MG63 (cell line): Measurements from ENCODE around the gene JPH3. TPM values are rescaled to one million over a fixed set of nuclear protein-coding genes. Genes with fewer than 3 reads are reported as not detected.

ENCODE experiments used
- DNase-seq: peaks from one replicate; pipeline ENCODE4 v3.0.0-alpha.2; 2020
- H3K27me3 ChIP-seq: fragments of 250-450 bp; sonication (Bioruptor Pico); 2 replicates; pipeline ENCODE4 v1.5.1; 2020; ENCODE audit warnings: mild to moderate bottlenecking, moderate library complexity
- H3K36me3 ChIP-seq: fragments of 250-450 bp; sonication (Bioruptor Pico); 2 replicates; pipeline ENCODE4 v1.5.1; 2020; ENCODE audit warnings: mild to moderate bottlenecking, moderate library complexity
- H3K4me3 ChIP-seq: fragments of 250-450 bp; sonication (Bioruptor Pico); 2 replicates; pipeline ENCODE4 v1.5.1; 2020; ENCODE audit warnings: mild to moderate bottlenecking, moderate library complexity
- H3K9me3 ChIP-seq: fragments of 250-450 bp; sonication (Bioruptor Pico); 2 replicates; pipeline ENCODE4 v1.5.1; 2020; ENCODE audit warnings: mild to moderate bottlenecking, moderate library complexity
- total RNA-seq: library from RNA; depleted of rRNA; stranded (reverse); fragments of >200 nt; shearing (Covaris generic); gene quantifications from 2 replicates; pipeline ENCODE4 v1.2.3, GENCODE V29; 2014; ENCODE audit warnings: low replicate concordance; rRNA removed

JPH3 gene
- total RNA-seq = 1.3 and 1.7 TPM in 2 replicates

GRCh38 chr16:87602001-87602775 lies at the start of gene JPH3:
JPH3 (plus strand) TSS chr16:87602508; CDS start chr16:87603147, 639 bp downstream.
- no peaks in the 10 kb centered on the region for H3K9me3 ChIP-seq
- H3K27me3 ChIP-seq = peaks cover 16% of the 10 kb centered on the region
- H3K4me3 ChIP-seq = peak within 1 kb of the TSS; percentile 36; the same call in 1 of the 2 replicates
- H3K36me3 ChIP-seq = no peaks in the 10 kb centered on the region
- peak; percentile 34 for DNase-seq

GRCh38 chr16:87552772-87553573 lies 49.3 kb upstream of the JPH3 start:
- Histone ChIP-seq H3K4me3 (no peak overlapping the region), H3K27me3 (no peaks in the 10 kb centered on the region), H3K9me3 (no peaks in the 10 kb centered on the region), H3K36me3 (no peaks in the 10 kb centered on the region)
- no peak for DNase-seq

- Histone ChIP-seq H3K9me3 (no peaks in the 10 kb centered on the region), H3K36me3 (no peaks in the 10 kb centered on the region), H3K4me3 (no peak overlapping the region), H3K27me3 (no peaks in the 10 kb centered on the region)
- DNase-seq = no peak
Observed at GRCh38 chr16:87554754-87555427, 47.4 kb upstream of the JPH3 start.

- Histone ChIP-seq H3K9me3 (no peaks in the 10 kb centered on the region), H3K27me3 (no peaks in the 10 kb centered on the region), H3K4me3 (no peak overlapping the region), H3K36me3 (no peaks in the 10 kb centered on the region)
- DNase-seq = no peak
Observed at GRCh38 chr16:87555647-87556046, 46.7 kb upstream of the JPH3 start.

GRCh38 chr16:87556941-87557459 lies 45.3 kb upstream of the JPH3 start:
- H3K9me3 ChIP-seq = no peaks in the 10 kb centered on the region
- H3K36me3 ChIP-seq = no peaks in the 10 kb centered on the region
- peak; percentile 26 for DNase-seq
- H3K4me3 ChIP-seq = no peak overlapping the region
- no peaks in the 10 kb centered on the region for H3K27me3 ChIP-seq

- no peak for DNase-seq
- Histone ChIP-seq H3K4me3 (no peak overlapping the region), H3K27me3 (no peaks in the 10 kb centered on the region), H3K36me3 (no peaks in the 10 kb centered on the region), H3K9me3 (no peaks in the 10 kb centered on the region)
Observed at GRCh38 chr16:87558682-87559081, 43.6 kb upstream of the JPH3 start.

GRCh38 chr16:87559945-87560344 lies 42.4 kb upstream of the JPH3 start:
- Histone ChIP-seq H3K36me3 (no peaks in the 10 kb centered on the region), H3K9me3 (no peaks in the 10 kb centered on the region), H3K4me3 (no peak overlapping the region), H3K27me3 (no peaks in the 10 kb centered on the region)
- no peak for DNase-seq

- no peaks in the 10 kb centered on the region for H3K27me3 ChIP-seq
- DNase-seq = peak; percentile 68
- no peaks in the 10 kb centered on the region for H3K36me3 ChIP-seq
- H3K4me3 ChIP-seq = no peak overlapping the region
- H3K9me3 ChIP-seq = no peaks in the 10 kb centered on the region
Observed at GRCh38 chr16:87560428-87561199, 41.7 kb upstream of the JPH3 start.

- Histone ChIP-seq H3K36me3 (no peaks in the 10 kb centered on the region), H3K9me3 (no peaks in the 10 kb centered on the region), H3K27me3 (no peaks in the 10 kb centered on the region), H3K4me3 (no peak overlapping the region)
- no peak for DNase-seq
Observed at GRCh38 chr16:87561200-87562105, 40.9 kb upstream of the JPH3 start.

GRCh38 chr16:87562201-87562600 lies 40.1 kb upstream of the JPH3 start:
- no peak for DNase-seq

GRCh38 chr16:87563022-87563421 lies 39.3 kb upstream of the JPH3 start:
- H3K9me3 ChIP-seq = no peaks in the 10 kb centered on the region
- no peaks in the 10 kb centered on the region for H3K36me3 ChIP-seq
- H3K4me3 ChIP-seq = no peak overlapping the region
- DNase-seq = no peak
- H3K27me3 ChIP-seq = no peaks in the 10 kb centered on the region

More at GRCh38 chr16:87562201-87562600, 40.1 kb upstream of the JPH3 start:
- no peak overlapping the region for H3K4me3 ChIP-seq
- no peaks in the 10 kb centered on the region for H3K9me3 ChIP-seq
- H3K36me3 ChIP-seq = no peaks in the 10 kb centered on the region
- H3K27me3 ChIP-seq = no peaks in the 10 kb centered on the region

- Histone ChIP-seq H3K9me3 (no peaks in the 10 kb centered on the region), H3K27me3 (no peaks in the 10 kb centered on the region), H3K36me3 (no peaks in the 10 kb centered on the region), H3K4me3 (no peak overlapping the region)
- DNase-seq = no peak
Observed at GRCh38 chr16:87563714-87564523, 38.4 kb upstream of the JPH3 start.

GRCh38 chr16:87564524-87564778 lies 37.9 kb upstream of the JPH3 start:
- H3K4me3 ChIP-seq = no peak overlapping the region
- no peaks in the 10 kb centered on the region for H3K36me3 ChIP-seq
- no peaks in the 10 kb centered on the region for H3K9me3 ChIP-seq
- DNase-seq = no peak
- no peaks in the 10 kb centered on the region for H3K27me3 ChIP-seq

- H3K36me3 ChIP-seq = no peaks in the 10 kb centered on the region
- H3K27me3 ChIP-seq = no peaks in the 10 kb centered on the region
- H3K4me3 ChIP-seq = no peak overlapping the region
- DNase-seq = peak; percentile 15
- H3K9me3 ChIP-seq = no peaks in the 10 kb centered on the region
Observed at GRCh38 chr16:87569601-87570571, 32.4 kb upstream of the JPH3 start.
